Lower leg skin (tissue), 4 donors: ENCODE data around the gene MYT1. TPM values are rescaled to one million over a fixed set of nuclear protein-coding genes. Genes with fewer than 3 reads are reported as not detected.
A peak's percentile ranks its signal among the peaks of the same experiment; 100 is the strongest.

Source experiments
- DNase-seq, 2 donors: peaks; one replicate each; pipeline ENCODE4 v3.0.0-alpha.2; 2019; ENCODE audit warnings: low spot score in 2 of 2
- H3K4me3 ChIP-seq: fragments of 200-600 bp; sonication (generic); 2 replicates; pipeline ENCODE4 v1.5.1; 2017; ENCODE audit warnings: mild to moderate bottlenecking, low read depth; ENCODE audit not compliant: poor library complexity, severe bottlenecking
- CTCF ChIP-seq, 3 donors: fragments of 450-650 bp; IDR thresholded peaks; one replicate each; pipeline ENCODE4 v1.5.1; 2016; ENCODE audit warnings: antibody characterized with exemption in 3 of 3, mild to moderate bottlenecking in 3 of 3, moderate library complexity in 2 of 3
- POLR2A ChIP-seq, 2 donors: fragments of 450-650 bp; IDR thresholded peaks; one replicate each; pipeline ENCODE4 v1.6.1; 2016 to 2017; ENCODE audit warnings: antibody characterized with exemption in 2 of 2, mild to moderate bottlenecking in 1 of 2, moderate library complexity in 1 of 2
- WGBS, 2 donors: methylation state at CpG; one replicate each; pipeline ENCODE4 v1.1.5; 2018; 5-methylcytosine and 5-hydroxymethylcytosine counted together
- intact Hi-C: fragments of 100-400 bp; cut with DNase I; formaldehyde crosslinking; loops from one replicate; pipeline ENCODE4 v1.15.0; 2023; ENCODE audit warnings: low total_unique reads
- total RNA-seq, 4 donors: library from RNA; depleted of rRNA; stranded (reverse); fragments of >200 nt; gene quantifications; one replicate each; pipeline ENCODE4 v1.1.0, GENCODE V29; 2016

MYT1 gene
- total RNA-seq, 4 donors from 2014 or later: 0.26 TPM; not detected in 3

GRCh38 chr20:64150756-64151632 lies 13.3 kb upstream of the MYT1 start:
- 78 to 84% methylated on average over 13 of the region's 13 CpGs for WGBS, 2 donors
- TF ChIP-seq CTCF (IDR thresholded peaks at IDR 0.05) (no peak), POLR2A (IDR thresholded peaks at IDR 0.05) (no peak)
- H3K4me3 ChIP-seq: no peak overlapping the region
- intact Hi-C loops: no loop called here
- DNase-seq: no peak

- no peak overlapping the region for H3K4me3 ChIP-seq
- intact Hi-C loops: no loop called here
- no peak for DNase-seq
- no peak for TF ChIP-seq POLR2A (IDR thresholded peaks at IDR 0.05)
- peak in 1 of 3 donors; percentile 14 for TF ChIP-seq CTCF (IDR thresholded peaks at IDR 0.05)
- WGBS, 2 donors: 64 to 72% methylated on average over 24 of the region's 24 CpGs
These were observed 12.4 kb upstream of the MYT1 start for GRCh38 chr20:64151633-64152530.

- intact Hi-C loops: no loop called here
These were observed 11.3 kb upstream of the MYT1 start for GRCh38 chr20:64152906-64153305.

GRCh38 chr20:64153410-64153809 lies 10.8 kb upstream of the MYT1 start:
- no peak for DNase-seq
- no peak for TF ChIP-seq CTCF (IDR thresholded peaks at IDR 0.05)
- no peak for TF ChIP-seq POLR2A (IDR thresholded peaks at IDR 0.05)
- WGBS, 2 donors: 69 to 94% methylated on average over 2 of the region's 2 CpGs
- H3K4me3 ChIP-seq: no peak overlapping the region
- intact Hi-C loops: no loop called here

More at GRCh38 chr20:64152906-64153305, 11.3 kb upstream of the MYT1 start:
- no peak for DNase-seq
- H3K4me3 ChIP-seq: no peak overlapping the region
- WGBS, 2 donors: 74% methylated on average over 5 to 9 of the region's 9 CpGs
- no peak for TF ChIP-seq CTCF (IDR thresholded peaks at IDR 0.05)
- no peak for TF ChIP-seq POLR2A (IDR thresholded peaks at IDR 0.05)

- TF ChIP-seq POLR2A (IDR thresholded peaks at IDR 0.05): no peak
- TF ChIP-seq CTCF (IDR thresholded peaks at IDR 0.05): no peak
- intact Hi-C loops: no loop called here
- DNase-seq: no peak
- 82% methylated on average over 20 of the region's 20 CpGs for WGBS, 2 donors
- H3K4me3 ChIP-seq: no peak overlapping the region
These were observed 10.2 kb upstream of the MYT1 start for GRCh38 chr20:64153861-64154589.
